GM18520 (cell line): ENCODE data around the gene TELO2.

Experiments
- ATAC-seq: cut with Tn5 transposase; IDR thresholded peaks from one replicate; pipeline ENCODE4 v1.9.1; 2021; ENCODE audit not compliant: unreplicated experiment

Gene TELO2

GRCh38 chr16:1511662-1512569 is 18.8 kb downstream of the TELO2 start:
- no peak for ATAC-seq

- ATAC-seq, result no peak
These were observed 19.6 kb downstream of the TELO2 start for GRCh38 chr16:1512774-1513173.

- ATAC-seq, result no peak
These were observed 21.3 kb downstream of the TELO2 start for GRCh38 chr16:1514507-1514906.

GRCh38 chr16:1518626-1519135 is 25.5 kb downstream of the TELO2 start:
- no peak for ATAC-seq

GRCh38 chr16:1519831-1520230 is 26.7 kb downstream of the TELO2 start:
- ATAC-seq, result no peak

- ATAC-seq, result no peak
These were observed 27.3 kb downstream of the TELO2 start for GRCh38 chr16:1520461-1520860.

- no peak for ATAC-seq
These were observed 30.6 kb downstream of the TELO2 start for GRCh38 chr16:1523581-1524245.

- ATAC-seq, result no peak
These were observed 31.2 kb downstream of the TELO2 start for GRCh38 chr16:1524366-1524765.

GRCh38 chr16:1525871-1526607 is 32.9 kb downstream of the TELO2 start:
- ATAC-seq, result no peak

GRCh38 chr16:1526608-1527555 is 33.7 kb downstream of the TELO2 start:
- no peak for ATAC-seq

- no peak for ATAC-seq
These were observed 35.0 kb downstream of the TELO2 start for GRCh38 chr16:1527836-1528811.

- ATAC-seq, result no peak
These were observed 35.9 kb downstream of the TELO2 start for GRCh38 chr16:1528921-1529537.

- no peak for ATAC-seq
These were observed 37.3 kb downstream of the TELO2 start for GRCh38 chr16:1530349-1530882.

GRCh38 chr16:1530883-1531637 is 37.9 kb downstream of the TELO2 start:
- no peak for ATAC-seq

GRCh38 chr16:1531638-1531910 is 38.4 kb downstream of the TELO2 start:
- no peak for ATAC-seq

GRCh38 chr16:1532081-1532760 is 39.1 kb downstream of the TELO2 start:
- no peak for ATAC-seq

- no peak for ATAC-seq
These were observed 39.6 kb downstream of the TELO2 start for GRCh38 chr16:1532771-1533170.
